Prostate gland (tissue), 2 donors: Measurements from ENCODE around the gene PCSK6.

Experiments used
- CTCF ChIP-seq, 4 experiments: fragments of 200-600 bp in 2 of 4; fragments of 450-650 bp in 2 of 4; sonication (generic) in 2 of 4; IDR thresholded peaks; 1 replicate in 3 of 4; 2 replicates in 1 of 4; pipeline ENCODE4 v1.5.1; 2016 to 2019; ENCODE audit warnings: antibody characterized with exemption in 4 of 4, mild to moderate bottlenecking in 2 of 4, moderate library complexity in 2 of 4
- POLR2A ChIP-seq: fragments of 450-650 bp; IDR thresholded peaks from one replicate; pipeline ENCODE4 v1.6.1; 2016; ENCODE audit warnings: antibody characterized with exemption, mild to moderate bottlenecking
- POLR2AphosphoS5 ChIP-seq: sonication (generic); formaldehyde crosslinking; IDR thresholded peaks from one replicate; pipeline ENCODE4 v1.6.1; 2017; ENCODE audit warnings: antibody characterized with exemption

- TF ChIP-seq CTCF (IDR thresholded peaks at IDR 0.05) = no peak
- no peak for TF ChIP-seq POLR2A
- TF ChIP-seq POLR2AphosphoS5 = no peak
These were observed 192.8 kb downstream of the PCSK6 start for GRCh38 chr15:101296418-101297405.
